Neural crest cell (in vitro differentiated cells): ENCODE measurements around the gene TMEM150A. TPM values are rescaled to one million over a fixed set of nuclear protein-coding genes. Genes with fewer than 3 reads are reported as not detected.
"Not testable (repeated sequence)": the region's sequence is repeated elsewhere in the genome, so short reads cannot be mapped to it uniquely, and the experiment has no call there.

Experiments used
- DNase-seq: peaks from one replicate; pipeline ENCODE4 v3.0.0; 2021; ENCODE audit warnings: low read depth, mixed read lengths, low spot score
- H3K27ac Mint-ChIP-seq: one replicate; pipeline ENCODE4 v1.8.0; 2021; ENCODE audit warnings: mild to moderate bottlenecking, mixed read lengths; ENCODE audit not compliant: unreplicated experiment
- H3K27me3 Mint-ChIP-seq: 2 replicates; pipeline ENCODE4 v1.8.0; 2021; ENCODE audit warnings: low read depth, mild to moderate bottlenecking, mixed read lengths
- H3K36me3 Mint-ChIP-seq: 2 replicates; pipeline ENCODE4 v1.8.0; 2021; ENCODE audit warnings: low read depth, mild to moderate bottlenecking, mixed read lengths
- H3K4me1 Mint-ChIP-seq: 2 replicates; pipeline ENCODE4 v1.8.0; 2021; ENCODE audit warnings: mixed read lengths
- H3K4me3 Mint-ChIP-seq: one replicate; pipeline ENCODE4 v1.8.0; 2021; ENCODE audit warnings: mild to moderate bottlenecking, mixed read lengths
- H3K9me3 Mint-ChIP-seq: 2 replicates; pipeline ENCODE4 v1.8.0; 2021; ENCODE audit warnings: mixed read lengths
- total RNA-seq: library from RNA; stranded (reverse); gene quantifications from 2 replicates; pipeline ENCODE4 v1.2.1, GENCODE V29; 2021
- TF ChIP-seq, protein P1 (sequence below): fragments of 200-600 bp; sonication (generic); conservative IDR thresholded peaks from 2 replicates; pipeline ENCODE4 v1.5.0; 2021; ENCODE audit warnings: antibody characterized with exemption, mild to moderate bottlenecking

Gene TMEM150A
- total RNA-seq, 1 donor from 2014 or later = 20.9 TPM

- H3K36me3 Mint-ChIP-seq = no peaks in the 10 kb centered on the region
- TF ChIP-seq, protein P1, sequence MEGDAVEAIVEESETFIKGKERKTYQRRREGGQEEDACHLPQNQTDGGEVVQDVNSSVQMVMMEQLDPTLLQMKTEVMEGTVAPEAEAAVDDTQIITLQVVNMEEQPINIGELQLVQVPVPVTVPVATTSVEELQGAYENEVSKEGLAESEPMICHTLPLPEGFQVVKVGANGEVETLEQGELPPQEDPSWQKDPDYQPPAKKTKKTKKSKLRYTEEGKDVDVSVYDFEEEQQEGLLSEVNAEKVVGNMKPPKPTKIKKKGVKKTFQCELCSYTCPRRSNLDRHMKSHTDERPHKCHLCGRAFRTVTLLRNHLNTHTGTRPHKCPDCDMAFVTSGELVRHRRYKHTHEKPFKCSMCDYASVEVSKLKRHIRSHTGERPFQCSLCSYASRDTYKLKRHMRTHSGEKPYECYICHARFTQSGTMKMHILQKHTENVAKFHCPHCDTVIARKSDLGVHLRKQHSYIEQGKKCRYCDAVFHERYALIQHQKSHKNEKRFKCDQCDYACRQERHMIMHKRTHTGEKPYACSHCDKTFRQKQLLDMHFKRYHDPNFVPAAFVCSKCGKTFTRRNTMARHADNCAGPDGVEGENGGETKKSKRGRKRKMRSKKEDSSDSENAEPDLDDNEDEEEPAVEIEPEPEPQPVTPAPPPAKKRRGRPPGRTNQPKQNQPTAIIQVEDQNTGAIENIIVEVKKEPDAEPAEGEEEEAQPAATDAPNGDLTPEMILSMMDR = no peak
- DNase-seq = no peak
- H3K27ac Mint-ChIP-seq = no peak overlapping the region
- H3K9me3 Mint-ChIP-seq = no peaks in the 10 kb centered on the region
- H3K4me1 Mint-ChIP-seq = peaks cover 6% of the 10 kb centered on the region
- peaks cover 14% of the 10 kb centered on the region for H3K27me3 Mint-ChIP-seq
- no peak overlapping the region for H3K4me3 Mint-ChIP-seq
Measured at GRCh38 chr2:85566265-85566664, 36.2 kb downstream of the TMEM150A start.

DNA sequence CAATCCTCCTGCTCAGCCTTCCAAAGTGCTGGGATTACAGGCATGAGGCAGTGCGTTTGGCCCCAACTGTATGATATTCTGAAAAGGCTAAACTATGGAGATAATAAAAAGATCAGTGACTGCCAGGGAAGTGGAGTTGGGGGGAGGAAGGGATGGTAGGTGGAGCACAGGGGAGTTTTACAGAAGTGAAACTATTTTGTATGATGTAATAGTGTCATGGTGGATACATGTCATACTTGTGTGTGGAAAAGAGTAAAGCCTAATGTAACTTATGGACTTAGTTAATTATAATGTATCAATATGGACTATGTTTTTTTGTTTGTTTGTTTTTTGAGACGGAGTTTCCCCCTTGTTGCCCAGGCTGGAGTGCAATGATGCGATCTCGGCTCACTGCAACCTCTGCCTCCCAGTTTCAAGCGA is 38.3 kb downstream of the TMEM150A start:
- Mint-ChIP-seq H3K27me3 (no peaks in the 10 kb centered on the region), H3K4me1 (peaks cover 20% of the 10 kb centered on the region), H3K27ac (no peak overlapping the region), H3K4me3 (peak overlapping the region; percentile 70), H3K9me3 (no peaks in the 10 kb centered on the region), H3K36me3 (no peaks in the 10 kb centered on the region)
- no peak for DNase-seq
- TF ChIP-seq, protein P1 = no peak

DNA sequence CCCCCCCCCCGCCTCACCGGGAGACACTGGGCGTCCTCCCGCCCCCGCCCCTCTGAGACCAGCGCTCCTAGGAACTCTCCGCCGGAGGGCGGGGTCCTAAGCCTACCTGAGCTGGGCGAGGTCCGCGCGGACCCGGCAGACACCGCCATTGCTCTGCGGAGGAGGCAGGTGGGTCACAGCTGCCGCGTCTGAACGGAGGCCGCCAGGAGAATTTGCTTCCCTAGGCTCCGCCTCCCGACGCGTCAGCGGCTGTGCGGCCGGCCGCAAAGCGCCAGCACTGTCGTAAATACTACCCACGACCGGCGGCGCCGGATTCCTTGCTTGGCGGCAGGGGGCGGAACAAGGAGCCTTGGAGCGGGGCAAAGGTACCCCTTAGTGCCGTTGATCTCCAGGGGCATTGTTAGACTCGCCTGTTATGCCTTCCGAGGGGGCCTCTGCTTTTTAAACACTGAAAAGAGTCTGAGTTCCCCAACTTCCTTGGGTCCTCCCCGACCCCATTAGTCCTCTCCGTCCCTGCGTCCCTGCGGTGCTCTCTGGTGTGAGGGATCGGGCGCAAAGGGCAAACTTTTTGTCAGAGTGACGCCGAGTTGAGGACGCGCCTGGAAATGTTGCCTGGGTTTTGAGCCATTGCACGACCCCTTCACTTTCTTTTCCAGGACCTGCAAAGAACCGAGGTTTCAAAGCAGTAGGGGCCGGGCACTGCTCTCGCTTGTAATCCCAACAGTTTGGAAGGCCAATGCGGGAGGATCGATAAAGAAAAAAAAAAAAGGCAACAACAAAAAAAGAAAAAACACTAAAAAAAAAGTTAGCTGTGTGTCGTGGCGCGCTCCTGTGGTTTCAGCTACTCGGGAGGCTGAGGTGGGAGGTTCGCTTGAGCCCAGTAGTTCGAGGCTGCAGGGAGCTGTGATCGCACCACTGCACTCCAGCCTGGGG is 41.0 kb downstream of the TMEM150A start, which contains the start of gene GGCX:
GGCX (minus strand) TSS at position 214 of the 933 bp plus-strand sequence; CDS start at position 149, 65 bp downstream.
- H3K4me3 Mint-ChIP-seq = peak within 1 kb of the TSS; percentile 98
- no peaks in the 10 kb centered on the region for H3K9me3 Mint-ChIP-seq
- TF ChIP-seq, protein P1 = no peak

DNA sequence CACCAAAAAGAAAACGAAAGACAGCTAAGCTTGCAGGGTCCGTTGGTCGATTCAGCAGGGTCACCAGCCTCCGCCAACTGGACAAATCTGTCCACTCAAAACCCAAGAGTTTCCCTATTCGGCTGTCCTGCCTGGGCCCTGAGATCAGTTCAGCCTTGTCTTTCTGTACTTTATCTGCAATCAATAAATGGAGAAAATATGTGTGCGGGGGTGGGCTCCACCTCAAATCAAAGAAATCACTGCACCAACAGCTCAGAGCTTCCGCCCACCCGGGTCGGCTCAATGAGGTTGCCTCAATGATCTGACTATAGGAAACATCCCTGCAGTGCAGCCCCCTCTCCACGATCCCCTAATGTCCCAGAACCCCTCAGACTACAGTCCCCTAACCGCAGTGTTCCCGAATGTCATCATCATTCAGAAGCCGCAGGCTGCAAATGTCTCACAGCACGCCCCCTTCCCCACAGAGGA is 41.7 kb downstream of the TMEM150A start:
- Mint-ChIP-seq H3K4me3 (peak overlapping the region; percentile 98), H3K4me1 (peaks cover 20% of the 10 kb centered on the region), H3K27me3 (no peaks in the 10 kb centered on the region), H3K27ac (peak overlapping the region; percentile 88), H3K36me3 (no peaks in the 10 kb centered on the region), H3K9me3 (no peaks in the 10 kb centered on the region)
- TF ChIP-seq, protein P1 = no peak
- no peak for DNase-seq

More for the DNA sequence above, 41.0 kb downstream of the TMEM150A start, which contains the start of gene GGCX:
- peaks cover 20% of the 10 kb centered on the region for H3K4me1 Mint-ChIP-seq
- no peaks in the 10 kb centered on the region for H3K27me3 Mint-ChIP-seq
- no peaks in the 10 kb centered on the region for H3K36me3 Mint-ChIP-seq
- peak within 1 kb of the TSS; percentile 100 for H3K27ac Mint-ChIP-seq
- peak; percentile 88 for DNase-seq

DNA sequence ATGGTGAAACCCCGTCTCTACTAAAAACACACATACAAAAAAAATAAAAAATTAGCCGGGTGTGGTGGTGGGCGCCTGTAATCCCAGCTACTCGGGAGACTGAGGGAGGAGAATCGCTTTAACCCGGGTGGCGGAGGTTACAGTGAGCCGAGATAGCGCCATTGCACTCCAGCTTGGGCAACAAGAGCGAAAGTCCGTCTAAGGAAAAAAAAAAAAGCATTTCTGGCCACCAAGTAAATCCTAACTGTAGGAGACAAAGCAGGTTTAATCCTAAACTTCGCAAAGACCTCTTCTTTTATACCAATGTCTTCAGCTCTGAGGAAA is 42.1 kb downstream of the TMEM150A start:
- peaks cover 20% of the 10 kb centered on the region for H3K4me1 Mint-ChIP-seq

DNA sequence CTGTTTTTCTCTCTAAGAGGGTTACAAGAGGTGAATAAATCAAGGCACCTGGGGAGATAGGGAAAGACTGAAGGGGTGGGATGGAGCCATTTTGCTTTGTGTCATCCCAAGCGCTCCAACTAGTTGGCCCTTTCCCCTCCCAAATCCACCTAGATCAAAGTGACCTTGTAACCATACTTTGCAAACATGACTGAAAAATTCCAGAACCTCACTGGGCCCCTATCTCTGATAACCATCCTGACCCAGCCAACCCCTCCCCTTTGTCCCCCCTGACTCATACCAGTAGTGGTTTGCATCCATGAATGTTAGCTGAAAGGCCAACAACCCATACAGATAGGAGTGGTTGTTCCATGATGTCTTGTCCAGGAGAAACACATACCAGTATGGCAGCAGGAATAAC is 44.3 kb downstream of the TMEM150A start:
- Mint-ChIP-seq H3K4me1 (peaks cover 20% of the 10 kb centered on the region), H3K27ac (no peak overlapping the region), H3K4me3 (no peak overlapping the region), H3K9me3 (no peaks in the 10 kb centered on the region), H3K27me3 (no peaks in the 10 kb centered on the region), H3K36me3 (no peaks in the 10 kb centered on the region)
- TF ChIP-seq, protein P1 = no peak
- no peak for DNase-seq

More for the DNA sequence above, 42.1 kb downstream of the TMEM150A start:
- Mint-ChIP-seq H3K4me3 (peak overlapping the region; percentile 98), H3K27ac (peak overlapping the region; percentile 88)
- H3K9me3 Mint-ChIP-seq, DNase-seq, H3K36me3 Mint-ChIP-seq, H3K27me3 Mint-ChIP-seq: not testable (repeated sequence)
